ENCODE results near the gene DOCK3.
"Not testable (repeated sequence)": the region's sequence is repeated elsewhere in the genome, so short reads cannot be mapped to it uniquely, and the experiment has no call there.

DOCK3 gene

DNA sequence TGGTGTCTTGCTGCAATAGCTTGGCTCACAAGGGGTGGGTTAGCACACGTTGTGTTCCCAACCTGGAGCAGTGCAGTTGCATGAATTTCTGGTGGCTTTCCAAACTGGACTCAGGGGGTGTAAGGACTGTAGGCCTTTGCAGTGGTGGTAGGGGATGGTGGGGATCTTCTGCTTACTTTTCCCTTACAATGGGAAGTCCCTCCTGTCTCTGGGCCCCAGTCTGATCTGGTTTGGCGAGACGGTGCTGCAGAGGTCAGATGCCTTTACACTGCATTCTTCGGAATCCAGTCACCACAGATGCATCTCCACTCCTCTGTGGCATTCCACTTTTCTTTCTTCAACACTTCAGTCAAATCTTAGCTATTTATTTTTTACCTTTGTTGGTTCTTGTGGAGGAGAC lies 132.1 kb downstream of the DOCK3 start:
- no peak for DNase-seq

DNA sequence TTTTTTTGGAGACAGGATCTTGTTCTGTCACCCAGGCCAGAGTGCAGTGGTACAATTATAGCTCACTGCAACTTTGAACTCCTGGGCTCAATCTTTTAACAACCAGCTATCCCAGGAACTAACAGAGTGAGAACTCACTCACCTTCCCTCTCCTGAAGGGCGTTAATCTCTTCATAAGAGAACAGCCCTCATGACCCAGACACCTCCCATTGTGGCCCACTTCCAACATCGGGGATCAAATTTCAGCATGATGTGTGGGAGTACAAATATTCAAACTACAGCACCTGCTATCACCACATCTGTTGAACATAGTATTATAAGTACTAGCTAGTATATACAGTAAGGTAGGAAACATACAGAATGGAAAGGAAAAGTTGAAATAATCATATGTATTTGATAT lies 132.5 kb downstream of the DOCK3 start:
- DNase-seq = no peak

DNA sequence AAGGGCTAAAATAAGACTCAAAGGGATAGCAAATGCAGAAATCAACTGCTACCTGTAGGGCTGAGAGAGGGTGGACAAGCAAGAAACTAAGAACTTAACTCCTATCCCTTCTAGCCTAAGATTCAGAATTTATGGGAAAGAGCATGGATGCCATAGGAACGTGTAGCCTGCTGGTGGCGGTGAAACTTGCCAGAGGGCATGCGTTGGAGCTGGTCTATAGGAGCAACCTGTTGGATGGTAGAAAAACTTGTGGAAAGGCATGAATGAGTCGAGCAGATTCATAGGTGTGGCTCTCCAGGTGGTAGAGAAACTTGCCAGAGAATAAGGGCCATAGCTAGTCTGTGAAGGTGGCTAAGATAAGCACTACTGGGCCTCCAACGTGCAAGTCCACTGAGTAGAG lies 137.2 kb downstream of the DOCK3 start:
- DNase-seq = no peak

DNA sequence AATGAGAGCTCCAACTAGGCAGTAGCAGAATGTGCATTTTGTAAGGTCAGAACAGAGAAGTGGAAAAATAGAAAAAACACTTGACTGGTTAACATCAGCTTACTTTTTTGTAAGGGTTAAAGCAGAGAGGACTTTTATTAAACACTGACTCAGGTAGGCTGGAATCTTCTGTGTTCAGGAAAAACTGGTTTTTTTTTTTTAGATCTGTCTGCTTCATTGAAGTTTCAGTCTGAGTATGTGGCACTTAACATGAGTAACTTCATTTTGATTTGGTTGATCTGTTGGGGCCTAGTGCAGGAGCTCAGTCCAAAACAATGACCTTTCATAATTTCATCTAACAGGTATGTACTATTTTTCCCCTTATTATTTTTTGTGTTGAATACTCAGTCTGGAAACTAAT lies 141.1 kb downstream of the DOCK3 start:
- DNase-seq = no peak

DNA sequence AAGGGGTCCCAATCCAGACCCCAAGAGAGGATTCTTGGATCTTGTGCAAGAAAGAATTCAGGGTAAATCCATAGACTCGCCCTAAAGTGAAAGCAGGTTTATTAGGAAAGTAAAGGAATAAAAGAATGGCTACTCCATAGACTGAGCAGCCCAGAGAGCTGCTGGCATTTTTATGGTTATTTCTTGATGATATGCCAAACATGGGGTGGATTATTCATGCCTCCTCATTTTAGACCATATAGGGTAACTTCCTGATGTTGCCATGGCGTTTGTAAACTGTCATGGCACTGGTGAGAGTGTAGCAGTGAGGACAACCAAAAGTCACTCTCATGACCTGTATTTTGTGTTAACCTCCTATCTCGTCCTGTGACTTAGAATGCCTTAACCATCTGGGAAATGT lies 142.2 kb downstream of the DOCK3 start:
- no peak for DNase-seq

DNA sequence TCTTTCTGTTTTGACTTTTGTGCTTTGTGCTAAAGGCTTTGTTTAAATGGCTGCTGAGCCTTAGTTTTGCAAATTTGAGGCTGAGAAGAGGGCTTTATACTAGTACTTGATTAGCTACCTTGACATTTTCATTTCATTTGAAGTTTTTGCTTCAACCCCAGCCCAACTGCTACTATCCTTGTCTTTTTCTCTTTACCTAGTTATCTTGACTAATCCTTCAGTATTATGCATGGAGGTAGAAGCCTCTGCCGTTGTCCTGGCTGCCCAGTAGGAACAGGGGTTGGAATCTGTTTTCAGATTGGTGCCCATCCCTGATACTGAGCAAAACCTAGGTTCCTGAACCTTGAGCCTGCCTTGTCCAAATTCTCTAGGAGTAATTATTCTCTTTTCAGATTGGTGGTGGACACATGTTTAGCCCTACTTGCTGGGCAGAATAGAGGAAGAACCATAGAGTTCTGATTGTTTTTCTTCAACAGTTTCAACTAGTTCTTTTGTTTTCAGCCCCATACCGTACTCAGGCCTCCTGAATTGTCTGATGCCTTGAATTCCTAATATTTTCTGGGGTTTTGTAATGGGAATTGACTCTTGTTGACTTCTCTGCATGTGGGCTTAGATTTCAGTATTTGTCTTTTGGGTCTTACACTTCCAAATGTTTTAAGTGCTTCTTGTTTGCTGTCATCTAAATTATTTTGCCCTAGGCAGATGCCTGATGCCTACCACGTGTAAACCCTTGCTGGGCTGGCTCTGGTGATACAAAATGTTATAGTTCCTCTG lies 143.2 kb downstream of the DOCK3 start:
- no peak for DNase-seq

DNA sequence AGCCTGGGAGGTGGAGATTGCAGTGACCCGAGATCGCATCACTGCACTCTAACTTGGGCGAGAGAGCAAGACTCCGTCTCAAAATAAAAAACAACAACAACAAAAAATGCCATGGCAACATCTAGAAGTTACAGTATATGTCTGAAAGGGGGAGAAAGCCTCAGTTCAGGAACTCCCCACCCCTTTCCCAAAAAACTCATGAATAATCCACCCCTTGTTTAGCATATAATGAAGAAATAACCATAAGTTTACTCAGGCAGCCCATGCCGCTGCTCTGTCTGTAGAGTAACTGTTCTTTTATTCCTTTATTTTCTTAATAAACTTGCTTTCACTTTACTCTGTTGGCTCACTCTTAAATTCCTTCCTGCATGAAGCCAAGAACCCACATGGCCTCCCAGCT lies 145.2 kb downstream of the DOCK3 start:
- DNase-seq = no peak

DNA sequence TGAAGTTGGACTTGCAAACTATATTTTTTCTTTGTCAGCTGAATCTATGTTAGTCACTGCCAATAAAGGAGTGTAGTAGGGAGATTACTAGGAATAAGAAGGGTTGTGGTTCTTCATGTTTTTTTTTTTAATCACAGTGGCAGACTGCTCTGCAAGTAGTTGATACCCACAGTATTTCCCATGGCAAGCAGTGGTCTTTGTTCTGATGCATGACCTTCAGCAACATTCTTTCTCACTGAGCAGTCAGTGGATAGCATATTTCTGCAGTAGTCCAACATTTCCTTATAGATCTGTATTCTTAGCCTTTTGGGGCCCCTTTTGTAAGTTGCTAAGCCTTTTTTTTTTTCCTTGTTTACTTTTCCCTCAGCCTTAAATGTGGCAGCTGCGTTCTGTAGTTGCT lies 151.1 kb downstream of the DOCK3 start:
- no peak for DNase-seq

DNA sequence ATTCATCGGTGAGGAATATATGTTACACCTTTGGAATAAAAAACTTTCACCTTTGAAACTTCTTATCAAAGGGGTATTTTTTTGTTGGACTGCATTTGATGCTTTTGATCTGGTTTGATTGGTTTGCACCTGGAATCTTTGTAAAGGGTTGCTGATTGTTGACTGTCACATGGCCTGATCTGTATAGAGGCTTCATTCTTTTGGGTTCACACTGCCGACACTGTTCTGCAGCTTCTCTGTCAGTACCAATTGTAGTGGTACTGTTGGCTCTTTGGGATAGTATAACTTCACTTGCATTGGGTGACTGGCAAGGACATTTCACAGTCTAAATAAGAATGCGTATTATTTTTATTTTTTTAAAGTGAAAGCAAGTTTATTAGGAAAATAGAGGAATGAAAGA lies 155.7 kb downstream of the DOCK3 start:
- DNase-seq = no peak

DNA sequence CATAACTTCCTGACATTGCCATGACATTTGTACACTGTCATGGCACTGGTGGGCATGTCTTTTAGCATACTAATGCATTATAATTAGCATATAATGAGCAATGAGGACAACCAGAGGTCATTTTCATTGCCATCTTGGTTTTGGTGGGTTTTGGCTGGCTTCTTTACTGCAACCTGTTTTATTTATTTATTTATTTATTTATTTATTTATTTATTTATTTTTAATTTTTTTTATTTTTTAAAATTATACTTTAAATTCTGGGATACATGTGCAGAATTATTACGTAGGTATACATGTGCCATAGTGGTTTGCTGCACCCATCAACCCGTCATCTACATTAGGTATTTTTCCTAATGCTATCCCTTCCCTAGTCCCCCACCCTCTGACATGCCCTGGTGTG lies 156.3 kb downstream of the DOCK3 start:
- not testable (repeated sequence) for DNase-seq

DNA sequence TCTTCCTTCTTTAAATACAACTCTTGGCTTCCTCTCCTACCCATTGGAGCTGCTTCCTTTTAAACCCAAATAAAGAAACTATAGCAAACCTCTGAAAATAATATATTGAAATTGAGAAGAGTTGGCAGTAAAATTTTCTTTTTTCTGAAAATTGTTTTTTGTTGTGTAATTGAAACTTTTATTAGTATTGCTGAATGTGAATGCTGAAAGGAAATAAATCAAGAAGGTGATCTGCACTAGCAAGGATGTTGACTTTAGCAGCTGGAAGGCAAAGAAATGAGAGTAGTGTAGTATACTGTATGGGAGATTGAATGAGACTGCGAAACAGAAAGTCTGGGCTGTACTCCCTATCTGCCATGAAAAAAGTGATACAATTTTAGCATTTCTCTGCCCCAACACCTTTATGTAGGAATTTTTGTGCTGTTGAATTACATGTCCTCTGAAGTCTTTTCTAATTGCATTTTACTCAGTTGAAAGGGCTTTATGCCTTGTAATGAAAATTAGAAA lies 166.3 kb downstream of the DOCK3 start:
- DNase-seq = no peak

DNA sequence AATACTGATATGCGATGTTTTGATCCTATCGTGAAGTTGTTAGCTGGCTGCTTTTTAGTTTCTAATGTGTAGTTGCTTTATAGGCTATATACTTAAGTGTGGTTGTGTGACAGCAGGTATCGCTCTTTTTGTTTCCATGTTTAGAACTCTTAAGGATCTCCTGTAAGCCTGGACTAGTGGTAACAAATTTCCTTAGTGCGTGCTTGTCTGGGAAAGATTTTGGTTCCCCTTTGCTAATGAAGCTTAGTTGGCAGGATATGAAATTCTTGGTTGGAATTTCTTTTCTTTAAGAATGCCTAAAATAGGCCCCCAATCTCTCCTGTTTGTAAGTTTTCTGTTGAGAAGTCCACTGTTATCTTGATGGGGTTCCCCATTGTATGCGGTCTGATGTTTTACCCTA lies 173.6 kb downstream of the DOCK3 start:
- DNase-seq = no peak

DNA sequence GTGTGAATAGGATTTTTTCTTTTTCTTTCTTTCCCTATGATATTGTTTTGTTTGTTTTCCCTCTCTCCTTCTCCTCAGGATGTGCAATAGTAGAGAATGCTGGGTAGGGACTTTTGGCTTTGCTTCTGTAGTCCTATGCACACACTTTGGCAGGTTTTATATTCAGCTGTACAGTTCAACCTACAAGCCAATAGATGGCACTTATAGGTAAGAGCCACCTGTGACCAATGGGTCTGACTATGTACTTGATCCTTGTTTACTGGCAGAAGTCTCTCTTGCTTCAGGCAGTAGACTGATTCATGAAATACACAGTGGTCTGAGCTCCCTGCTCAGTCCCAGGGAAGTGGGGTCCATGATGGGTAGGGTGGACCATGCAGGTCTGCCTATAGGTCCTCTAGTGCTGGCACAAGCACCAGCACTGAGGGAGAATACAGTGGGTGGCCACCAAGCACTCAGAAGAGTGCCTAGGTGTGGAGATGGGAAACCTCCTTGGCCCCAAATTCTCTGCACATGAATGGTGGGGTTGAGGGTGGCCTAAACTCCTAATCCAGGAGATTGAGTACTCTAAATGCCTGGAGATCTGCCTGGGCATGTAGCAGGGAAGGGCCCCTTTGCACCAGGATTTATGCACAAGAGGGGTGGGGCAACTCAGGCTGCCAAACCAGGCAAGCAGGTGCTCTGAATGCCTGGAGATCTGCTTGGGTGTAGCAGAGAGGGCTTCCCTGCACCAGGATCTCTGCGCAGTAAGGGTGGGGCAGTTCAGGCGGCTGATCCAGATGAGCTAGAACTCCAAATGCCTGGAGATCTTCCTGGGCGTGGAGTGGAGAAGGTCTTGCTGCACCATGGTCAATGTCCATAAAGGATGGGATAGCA lies 176.1 kb downstream of the DOCK3 start:
- DNase-seq = no peak

DNA sequence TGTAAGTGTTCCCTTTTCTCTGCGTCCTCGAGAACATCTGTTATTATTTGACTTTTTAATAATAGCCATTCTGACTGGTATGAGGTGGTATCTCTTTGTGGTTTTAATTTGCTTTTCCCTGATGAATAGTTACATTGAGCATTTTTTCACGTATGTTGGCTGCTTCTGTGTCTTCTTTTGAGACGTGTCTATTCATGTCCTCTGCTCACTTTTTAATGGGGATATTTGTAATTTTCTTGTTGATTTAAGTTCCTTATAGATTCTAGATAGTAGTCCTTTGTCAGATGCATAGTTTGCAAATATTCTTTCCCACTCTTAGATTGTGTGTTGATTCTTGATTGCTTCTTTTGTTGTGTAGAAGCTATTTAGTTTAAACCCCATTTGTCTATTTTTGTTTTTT lies 179.2 kb downstream of the DOCK3 start:
- no peak for DNase-seq

DNA sequence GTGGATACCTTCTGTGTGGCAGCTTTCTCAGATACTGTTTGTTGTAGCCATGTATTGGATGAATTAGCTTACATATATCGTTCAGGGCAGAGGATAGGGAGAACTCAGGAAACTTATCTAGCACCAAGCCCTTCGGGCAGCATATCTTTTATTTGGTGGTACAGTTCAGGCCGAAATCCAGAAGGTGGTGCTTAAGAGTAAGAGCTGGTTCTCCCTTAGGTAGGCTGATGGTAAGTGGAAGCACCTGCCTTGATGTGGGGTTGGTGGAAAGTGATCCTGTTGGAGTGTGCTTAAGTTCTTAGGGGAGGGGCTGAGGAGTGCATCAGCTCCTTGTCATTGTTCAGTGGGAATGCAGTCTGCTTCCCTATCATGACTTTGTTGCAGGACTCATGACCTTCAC lies 187.5 kb downstream of the DOCK3 start:
- no peak for DNase-seq

DNA sequence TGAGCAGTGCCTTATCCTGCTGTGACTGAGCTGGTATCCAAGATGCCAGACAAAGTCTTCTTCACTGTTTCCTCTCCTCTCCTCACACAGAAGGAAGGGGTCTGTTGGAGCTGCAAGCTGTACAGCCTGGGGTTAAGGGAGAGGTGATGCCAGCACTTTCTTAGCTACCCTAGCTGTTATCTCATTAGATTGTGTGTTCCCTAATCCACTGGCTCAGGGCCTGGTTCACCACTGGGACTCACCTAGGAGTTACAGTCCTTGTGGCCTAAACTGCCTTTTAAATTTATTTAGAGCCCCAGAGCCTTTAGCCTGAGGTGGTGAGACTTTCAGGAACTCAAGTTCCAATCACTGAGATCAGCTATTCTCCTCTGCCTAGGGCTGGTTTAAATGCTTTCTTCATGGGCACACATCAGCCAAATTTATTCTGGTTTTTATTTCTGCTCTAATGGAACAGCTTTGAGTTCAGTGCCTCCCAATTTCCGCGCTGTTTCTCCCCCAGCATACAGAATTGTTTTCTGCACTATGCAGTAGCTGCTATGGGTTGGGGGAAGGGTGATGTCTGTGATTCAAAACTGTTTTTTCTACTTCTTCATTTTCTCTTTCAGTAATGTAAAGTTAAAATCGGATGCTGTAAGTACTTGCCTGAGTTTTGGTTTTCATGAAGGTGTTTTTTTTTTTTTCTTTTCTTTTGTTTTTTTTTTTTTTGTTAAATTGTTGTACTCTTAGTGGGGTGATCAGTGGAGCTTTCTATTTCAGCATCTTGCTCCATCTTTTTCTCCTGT lies 198.8 kb downstream of the DOCK3 start:
- no peak for DNase-seq

DNA sequence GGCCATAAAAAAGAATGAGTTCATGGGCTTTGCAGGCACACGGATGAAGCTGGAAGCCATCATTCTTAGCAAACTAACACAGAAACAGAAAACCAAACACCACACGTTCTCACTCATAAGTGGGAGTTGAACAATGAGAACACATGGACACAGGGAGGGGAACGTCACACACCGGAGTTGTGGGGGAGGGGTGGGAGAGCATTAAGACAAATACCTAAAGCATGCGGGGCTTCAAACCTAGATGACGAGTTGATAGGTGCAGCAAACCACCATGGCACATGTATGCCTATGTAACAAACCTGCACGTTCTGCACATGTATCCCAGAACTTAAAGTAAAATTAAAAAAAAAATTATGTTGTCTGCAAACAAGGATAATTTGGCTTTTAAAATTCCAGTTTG lies 200.1 kb downstream of the DOCK3 start:
- not testable (repeated sequence) for DNase-seq

DNA sequence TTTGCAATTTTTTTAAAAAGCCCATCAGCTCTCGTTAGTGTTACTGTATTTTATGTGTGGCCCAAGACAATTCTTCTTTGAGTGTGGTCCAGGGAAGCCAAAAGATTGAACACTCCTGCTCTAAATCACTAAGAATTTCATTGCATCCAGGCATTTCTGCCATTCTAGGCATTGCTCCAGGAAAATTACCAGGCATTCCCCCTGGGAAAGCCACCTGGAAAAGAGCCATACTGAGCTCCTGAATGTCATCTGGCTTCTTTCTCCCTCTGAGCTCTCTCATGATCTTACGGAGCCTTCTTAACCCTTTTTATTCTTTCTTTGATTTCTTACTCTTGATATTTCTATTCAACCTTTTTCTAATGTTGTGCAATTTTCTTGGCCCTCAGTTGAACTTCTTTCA lies 202.2 kb downstream of the DOCK3 start:
- no peak for DNase-seq

DNA sequence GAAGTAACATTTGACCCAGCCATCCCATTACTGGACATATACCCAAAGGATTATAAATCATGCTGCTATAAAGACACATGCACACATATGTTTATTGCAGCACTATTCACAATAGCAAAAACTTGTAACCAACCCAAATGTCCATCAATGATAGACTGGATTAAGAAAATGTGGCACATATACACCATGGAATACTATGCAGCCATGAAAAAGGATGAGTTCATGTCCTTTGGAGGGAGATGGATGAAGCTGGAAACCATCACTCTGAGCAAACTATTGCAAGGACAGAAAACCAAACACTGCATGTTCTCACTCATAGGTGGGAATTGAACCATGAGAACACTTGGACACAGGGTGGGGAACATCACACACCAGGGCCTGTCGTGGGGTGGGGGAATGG lies 208.0 kb downstream of the DOCK3 start:
- not testable (repeated sequence) for DNase-seq

DNA sequence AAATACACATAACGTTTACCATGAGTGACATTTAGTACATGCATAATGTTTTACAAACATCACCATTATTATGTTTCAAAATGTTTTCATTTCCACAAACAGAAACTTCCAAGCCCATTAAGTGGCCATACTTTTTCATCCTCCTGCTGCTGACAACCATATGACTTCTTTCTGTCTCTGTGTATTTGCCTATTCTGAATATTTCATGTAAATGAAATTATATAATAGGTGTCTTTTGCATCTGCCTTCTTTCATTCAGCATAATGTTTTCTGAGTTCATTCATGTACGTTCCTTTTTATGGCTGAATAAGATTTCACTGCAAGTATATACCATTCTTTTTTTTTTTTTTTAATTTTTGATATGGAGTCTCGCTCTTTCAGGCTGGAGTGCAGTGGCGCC lies 209.0 kb downstream of the DOCK3 start:
- no peak for DNase-seq

DNA sequence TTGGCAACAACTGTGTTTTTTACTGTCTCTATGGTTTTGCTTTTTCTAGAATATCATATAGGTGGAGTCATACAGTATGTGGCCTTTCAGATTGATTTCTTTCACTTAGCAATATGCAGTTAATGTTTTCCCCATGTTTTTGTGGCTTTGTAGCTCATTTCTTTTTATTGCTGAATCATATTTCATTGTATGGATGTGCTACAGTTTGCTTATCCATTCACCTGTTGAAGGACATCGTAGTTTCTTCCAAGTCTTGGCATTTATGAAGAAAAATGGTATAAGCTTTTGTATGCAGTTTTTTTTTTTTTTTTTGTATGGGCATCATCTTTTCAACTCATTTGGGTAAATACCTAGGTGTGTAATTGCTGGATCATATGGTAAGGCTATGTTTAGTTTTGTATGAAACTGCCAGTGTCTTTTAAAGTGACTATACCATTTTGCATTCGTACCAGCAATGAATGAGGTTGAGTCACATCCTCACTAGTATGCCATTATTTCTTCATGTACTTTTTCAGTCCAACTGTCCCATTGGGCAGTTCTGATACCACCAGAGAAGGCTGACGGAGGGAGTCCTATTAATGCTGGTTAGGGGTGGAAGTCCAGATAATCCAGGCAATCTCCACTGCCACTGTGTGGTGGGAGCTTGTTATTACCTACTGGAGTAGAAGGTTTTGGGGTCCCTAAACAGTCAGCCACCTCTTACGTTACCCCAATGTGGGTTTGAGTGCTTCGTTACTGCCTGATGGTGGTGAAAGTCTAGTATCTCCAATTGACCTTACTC lies 210.5 kb downstream of the DOCK3 start:
- no peak for DNase-seq

DNA sequence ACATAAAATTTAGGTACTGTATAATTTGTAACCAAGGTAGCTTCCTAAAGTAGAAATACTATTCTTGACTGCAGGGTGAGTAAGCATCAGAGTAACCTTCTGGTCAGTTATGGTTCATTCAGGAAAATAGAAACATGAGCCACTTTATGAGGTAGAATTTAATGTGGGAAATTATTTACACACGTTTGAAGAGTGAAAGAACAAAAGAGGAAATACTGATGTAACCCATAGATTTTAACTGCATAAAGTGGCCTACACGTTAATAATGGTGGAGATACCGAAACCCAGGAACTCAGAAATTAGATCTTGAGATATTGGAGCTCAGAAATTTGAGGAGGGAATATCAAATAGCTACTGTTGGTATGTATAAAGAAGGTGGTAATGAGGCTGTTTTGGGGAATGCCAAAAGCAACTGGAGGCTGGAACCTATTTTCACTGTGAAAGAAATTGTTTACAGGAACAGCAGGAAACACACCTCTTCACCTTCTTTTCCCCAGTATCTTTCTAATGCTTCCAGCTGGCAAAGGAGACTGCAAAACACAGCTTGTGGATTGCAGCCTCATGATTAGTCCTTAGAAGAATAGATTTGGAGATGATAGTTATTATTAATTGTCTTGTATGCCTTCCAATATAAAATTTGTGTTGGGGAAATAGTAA lies 216.1 kb downstream of the DOCK3 start:
- no peak for DNase-seq

All from activated CD4-positive, alpha-beta T cell treated with anti-CD3 and anti-CD28 coated beads, Interleukin-2, amount 50 U/mL, for 1 hour (primary cell).